BLaER1 (cell line): ENCODE measurements around the gene SCN8A.

Experiments used
- H3K27ac ChIP-seq: shearing (Covaris generic); formaldehyde crosslinking; 2 replicates; pipeline ENCODE4 v1.8.1; 2022
- H3K27me3 ChIP-seq: shearing (Covaris generic); formaldehyde crosslinking; 2 replicates; pipeline ENCODE4 v1.8.1; 2022
- H3K36me3 ChIP-seq: shearing (Covaris generic); formaldehyde crosslinking; 2 replicates; pipeline ENCODE4 v1.8.1; 2022
- H3K4me1 ChIP-seq: shearing (Covaris generic); formaldehyde crosslinking; 2 replicates; pipeline ENCODE4 v1.8.1; 2022
- H3K4me2 ChIP-seq: shearing (Covaris generic); formaldehyde crosslinking; 2 replicates; pipeline ENCODE4 v1.8.1; 2022
- H3K4me3 ChIP-seq: shearing (Covaris generic); formaldehyde crosslinking; 2 replicates; pipeline ENCODE4 v1.8.1; 2022
- H3K9ac ChIP-seq: shearing (Covaris generic); formaldehyde crosslinking; 2 replicates; pipeline ENCODE4 v1.8.1; 2022
- H3K9me3 ChIP-seq: shearing (Covaris generic); formaldehyde crosslinking; 2 replicates; pipeline ENCODE4 v1.8.1; 2022
- H4K20me1 ChIP-seq: shearing (Covaris generic); formaldehyde crosslinking; 2 replicates; pipeline ENCODE4 v1.8.1; 2022
- Cebpa-rat ChIP-seq: shearing (Covaris generic); IDR thresholded peaks from 2 replicates; pipeline ENCODE4 v1.8.1; 2022

The SCN8A gene

DNA sequence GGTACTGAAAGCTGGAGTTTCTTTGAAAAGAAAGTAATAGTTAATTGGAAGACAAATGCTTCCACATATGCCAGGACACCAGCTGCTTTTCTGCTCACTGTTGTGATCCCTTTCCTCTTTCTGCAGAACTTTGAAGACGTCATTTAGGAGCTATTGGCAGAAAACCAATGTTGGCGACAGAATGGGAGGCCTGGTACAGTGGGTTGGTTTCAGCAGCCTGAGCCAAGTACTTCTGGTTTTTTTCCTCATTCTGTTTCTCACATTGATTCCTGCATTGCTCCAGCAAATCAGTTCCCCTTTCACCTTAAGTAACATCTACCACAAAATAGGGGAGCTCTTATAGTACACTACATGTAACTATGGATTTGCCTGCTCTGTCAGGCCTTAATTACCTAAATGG is 160.6 kb downstream of the SCN8A start:
- H4K20me1 ChIP-seq, result no peaks in the 10 kb centered on the region
- no peaks in the 10 kb centered on the region for H3K4me1 ChIP-seq
- H3K4me2 ChIP-seq, result no peak overlapping the region
- H3K27me3 ChIP-seq, result no peaks in the 10 kb centered on the region
- H3K9me3 ChIP-seq, result no peaks in the 10 kb centered on the region
- H3K36me3 ChIP-seq, result no peaks in the 10 kb centered on the region
- TF ChIP-seq Cebpa-rat, result no peak
- H3K4me3 ChIP-seq, result no peak overlapping the region
- H3K9ac ChIP-seq, result no peak overlapping the region
- H3K27ac ChIP-seq, result no peak overlapping the region

GRCh38 chr12:51752234-51752889 is 161.3 kb downstream of the SCN8A start:
- no peaks in the 10 kb centered on the region for H4K20me1 ChIP-seq
- no peaks in the 10 kb centered on the region for H3K9me3 ChIP-seq
- no peaks in the 10 kb centered on the region for H3K4me1 ChIP-seq
- no peak overlapping the region for H3K27ac ChIP-seq
- no peak for TF ChIP-seq Cebpa-rat
- no peak overlapping the region for H3K4me2 ChIP-seq
- no peaks in the 10 kb centered on the region for H3K36me3 ChIP-seq
- H3K27me3 ChIP-seq, result no peaks in the 10 kb centered on the region
- H3K9ac ChIP-seq, result no peak overlapping the region
- no peak overlapping the region for H3K4me3 ChIP-seq

- H3K9ac ChIP-seq, result no peak overlapping the region
- no peak for TF ChIP-seq Cebpa-rat
These were observed 163.1 kb downstream of the SCN8A start for GRCh38 chr12:51753980-51754675.

GRCh38 chr12:51755251-51755650 is 164.2 kb downstream of the SCN8A start:
- Histone ChIP-seq H3K9me3 (no peaks in the 10 kb centered on the region), H3K27ac (no peak overlapping the region)

More at GRCh38 chr12:51753980-51754675, 163.1 kb downstream of the SCN8A start:
- Histone ChIP-seq H3K27ac (no peak overlapping the region), H3K36me3 (no peaks in the 10 kb centered on the region), H3K9me3 (no peaks in the 10 kb centered on the region), H4K20me1 (no peaks in the 10 kb centered on the region), H3K4me1 (peaks cover under 1% of the 10 kb centered on the region; the same call in 1 of the 2 replicates), H3K4me2 (no peak overlapping the region), H3K27me3 (no peaks in the 10 kb centered on the region), H3K4me3 (no peak overlapping the region)

DNA sequence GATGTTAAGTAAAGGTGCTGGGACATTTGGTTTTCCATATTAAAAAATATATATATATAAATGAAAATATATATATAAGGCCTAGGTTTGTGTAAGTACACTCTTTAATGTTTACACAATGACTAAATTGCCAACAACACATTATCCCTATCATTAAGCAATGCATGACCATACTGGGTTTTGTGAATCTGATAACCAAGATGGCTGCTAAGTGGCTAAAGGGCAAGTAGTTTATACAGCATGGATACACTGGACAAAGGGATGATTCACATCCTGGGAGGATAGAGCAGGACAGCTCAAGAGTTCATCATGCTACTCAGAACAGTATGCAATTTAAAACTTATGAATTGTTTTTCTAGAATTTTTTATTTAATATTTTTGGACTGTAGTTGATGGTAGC is 168.1 kb downstream of the SCN8A start:
- no peak for TF ChIP-seq Cebpa-rat
- Histone ChIP-seq H3K27me3 (no peaks in the 10 kb centered on the region), H3K4me2 (peak overlapping the region; percentile 46), H3K36me3 (no peaks in the 10 kb centered on the region), H3K4me3 (no peak overlapping the region), H4K20me1 (no peaks in the 10 kb centered on the region), H3K27ac (no peak overlapping the region), H3K9me3 (no peaks in the 10 kb centered on the region), H3K9ac (no peak overlapping the region), H3K4me1 (peaks cover 9% of the 10 kb centered on the region)

More at GRCh38 chr12:51755251-51755650, 164.2 kb downstream of the SCN8A start:
- Histone ChIP-seq H3K36me3 (no peaks in the 10 kb centered on the region), H4K20me1 (no peaks in the 10 kb centered on the region), H3K4me3 (no peak overlapping the region), H3K9ac (no peak overlapping the region), H3K4me2 (no peak overlapping the region), H3K27me3 (no peaks in the 10 kb centered on the region), H3K4me1 (peaks cover 9% of the 10 kb centered on the region)
- TF ChIP-seq Cebpa-rat, result no peak

- Histone ChIP-seq H3K9ac (no peak overlapping the region), H3K36me3 (no peaks in the 10 kb centered on the region), H3K9me3 (no peaks in the 10 kb centered on the region), H3K4me2 (peak overlapping the region; percentile 46), H3K27ac (no peak overlapping the region), H4K20me1 (no peaks in the 10 kb centered on the region), H3K27me3 (no peaks in the 10 kb centered on the region), H3K4me3 (no peak overlapping the region), H3K4me1 (peaks cover 9% of the 10 kb centered on the region)
- no peak for TF ChIP-seq Cebpa-rat
These were observed 168.7 kb downstream of the SCN8A start for GRCh38 chr12:51759695-51760094.

GRCh38 chr12:51760231-51760630 is 169.2 kb downstream of the SCN8A start:
- TF ChIP-seq Cebpa-rat, result no peak
- no peaks in the 10 kb centered on the region for H4K20me1 ChIP-seq
- peaks cover 9% of the 10 kb centered on the region for H3K4me1 ChIP-seq
- H3K36me3 ChIP-seq, result no peaks in the 10 kb centered on the region
- H3K4me3 ChIP-seq, result no peak overlapping the region
- H3K27me3 ChIP-seq, result no peaks in the 10 kb centered on the region
- no peak overlapping the region for H3K27ac ChIP-seq
- H3K9ac ChIP-seq, result no peak overlapping the region
- no peaks in the 10 kb centered on the region for H3K9me3 ChIP-seq
- H3K4me2 ChIP-seq, result no peak overlapping the region

DNA sequence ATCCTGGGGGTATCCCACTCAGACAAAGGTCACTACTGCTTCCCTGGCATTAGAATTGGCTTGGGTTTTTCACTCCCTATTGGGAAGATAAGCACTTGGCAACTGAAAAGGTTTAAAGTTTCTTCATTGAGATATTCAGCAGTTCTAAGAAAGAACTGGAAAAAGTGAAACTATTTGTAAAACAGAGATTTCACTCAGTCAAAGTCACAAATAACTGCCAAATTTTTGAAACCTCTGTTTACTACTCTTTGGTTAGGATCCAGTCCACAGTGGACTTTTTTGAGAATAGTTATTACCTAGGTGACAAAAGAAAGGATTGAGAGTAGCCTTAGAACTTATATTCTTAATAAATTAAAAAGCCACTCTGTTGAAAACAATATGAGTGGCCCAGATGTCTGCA is 172.7 kb downstream of the SCN8A start:
- Histone ChIP-seq H3K4me1 (peaks cover 9% of the 10 kb centered on the region), H3K27ac (no peak overlapping the region), H3K27me3 (no peaks in the 10 kb centered on the region), H3K4me2 (no peak overlapping the region), H3K36me3 (no peaks in the 10 kb centered on the region), H3K9ac (no peak overlapping the region), H3K9me3 (no peaks in the 10 kb centered on the region), H3K4me3 (no peak overlapping the region), H4K20me1 (no peaks in the 10 kb centered on the region)
- TF ChIP-seq Cebpa-rat, result no peak

- TF ChIP-seq Cebpa-rat, result no peak
These were observed 175.1 kb downstream of the SCN8A start for GRCh38 chr12:51766067-51766676.

DNA sequence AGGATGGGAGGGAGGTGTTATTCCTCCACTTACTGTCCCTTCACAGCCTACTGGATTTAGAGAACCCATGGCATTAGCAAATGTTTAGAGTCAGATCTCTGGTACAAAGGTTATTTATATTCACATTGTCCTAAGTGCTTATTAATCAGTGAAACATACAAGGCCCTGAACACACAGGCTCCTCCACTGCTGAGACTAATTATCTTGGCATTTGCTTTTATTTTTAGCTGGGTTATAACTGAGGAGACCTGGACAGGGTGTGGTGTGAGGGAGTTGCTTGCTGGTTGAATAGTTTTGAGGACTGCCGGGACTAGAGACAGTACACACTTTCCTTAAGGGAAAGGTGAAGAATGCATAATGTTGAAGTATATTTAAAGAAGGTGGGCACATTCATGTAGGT is 180.0 kb downstream of the SCN8A start:
- H3K4me1 ChIP-seq, result no peaks in the 10 kb centered on the region
- no peak for TF ChIP-seq Cebpa-rat
- no peak overlapping the region for H3K9ac ChIP-seq
- no peaks in the 10 kb centered on the region for H3K9me3 ChIP-seq
- H3K27ac ChIP-seq, result no peak overlapping the region
- H3K27me3 ChIP-seq, result no peaks in the 10 kb centered on the region
- no peak overlapping the region for H3K4me2 ChIP-seq
- no peak overlapping the region for H3K4me3 ChIP-seq
- no peaks in the 10 kb centered on the region for H3K36me3 ChIP-seq
- no peaks in the 10 kb centered on the region for H4K20me1 ChIP-seq

More at GRCh38 chr12:51766067-51766676, 175.1 kb downstream of the SCN8A start:
- Histone ChIP-seq H3K4me3 (no peak overlapping the region), H3K9ac (no peak overlapping the region), H3K4me2 (0 out of 2 replicates have a peak overlapping the region, but pooled peaks have one; percentile 1), H3K36me3 (no peaks in the 10 kb centered on the region), H3K4me1 (no peaks in the 10 kb centered on the region), H3K9me3 (no peaks in the 10 kb centered on the region), H4K20me1 (no peaks in the 10 kb centered on the region), H3K27me3 (no peaks in the 10 kb centered on the region), H3K27ac (no peak overlapping the region)
